Natural killer cell (primary cell): ENCODE results near the gene PEBP1. TPM values are rescaled to one million over a fixed set of nuclear protein-coding genes. Genes with fewer than 3 reads are reported as not detected.

Source experiments
- ATAC-seq, 3 donors: fragments of 150-1000 bp in 2 of 3; fragments of 200-7000 bp in 1 of 3; cut with Tn5 transposase; 1 replicate in 1 of 3; 2 replicates in 2 of 3; pipeline ENCODE4 v1.10.0; 2021; ENCODE audit warnings: mild to moderate bottlenecking in 2 of 3, moderate library complexity in 2 of 3
- DNase-seq, 2 donors: peaks; one replicate each; pipeline versions ENCODE4 v3.0.0 to v3.0.0-alpha.2; 2013 to 2021; ENCODE audit warnings: mixed read lengths in 1 of 2
- H3K27ac ChIP-seq: one replicate; pipeline ENCODE4 v1.5.1; 2013; ENCODE audit warnings: mild to moderate bottlenecking, low read length
- H3K27me3 ChIP-seq: one replicate; pipeline ENCODE4 v1.6.1; 2013; ENCODE audit warnings: low read length; ENCODE audit not compliant: control insufficient read depth, insufficient read depth
- H3K36me3 ChIP-seq: one replicate; pipeline ENCODE4 v1.6.1; 2013; ENCODE audit warnings: low read length; ENCODE audit not compliant: control insufficient read depth, insufficient read depth
- H3K4me1 ChIP-seq: one replicate; pipeline ENCODE4 v1.6.1; 2013; ENCODE audit warnings: low read length; ENCODE audit not compliant: control insufficient read depth, insufficient read depth
- H3K4me3 ChIP-seq: one replicate; pipeline ENCODE4 v1.5.1; 2013; ENCODE audit warnings: low read length
- H3K9me3 ChIP-seq: one replicate; pipeline ENCODE4 v1.6.1; 2013; ENCODE audit warnings: low read length; ENCODE audit not compliant: control insufficient read depth, insufficient read depth
- H3K27ac Mint-ChIP-seq, 2 donors: one replicate each; pipeline ENCODE4 v1.8.0; 2022; ENCODE audit warnings: mild to moderate bottlenecking in 2 of 2, mixed read lengths in 2 of 2, moderate library complexity in 1 of 2
- H3K27me3 Mint-ChIP-seq, 2 donors: one replicate each; pipeline ENCODE4 v1.8.0; 2022; ENCODE audit warnings: low read depth in 2 of 2, mixed read lengths in 2 of 2
- H3K36me3 Mint-ChIP-seq: one replicate; pipeline ENCODE4 v1.8.0; 2022; ENCODE audit warnings: mixed read lengths
- H3K4me1 Mint-ChIP-seq, 2 donors: one replicate each; pipeline ENCODE4 v1.8.0; 2022; ENCODE audit warnings: mixed read lengths in 2 of 2
- H3K4me3 Mint-ChIP-seq: one replicate; pipeline ENCODE4 v1.8.0; 2022; ENCODE audit warnings: mild to moderate bottlenecking, moderate library complexity, mixed read lengths
- H3K9me3 Mint-ChIP-seq, 2 donors: one replicate each; pipeline ENCODE4 v1.8.0; 2022; ENCODE audit warnings: mixed read lengths in 2 of 2
- CTCF ChIP-seq: fragments of 200-600 bp; IDR thresholded peaks from one replicate; pipeline ENCODE4 v1.8.0; 2022; ENCODE audit warnings: antibody characterized with exemption
- WGBS: methylation state at CpG from one replicate; pipeline ENCODE4 v1.1.7; 2013; ENCODE audit warnings: missing lambda C conversion rate; ENCODE audit not compliant: insufficient coverage; 5-methylcytosine and 5-hydroxymethylcytosine counted together
- intact Hi-C: fragments of 100-400 bp; cut with micrococcal nuclease; formaldehyde crosslinking; loops from one replicate; pipeline ENCODE4 v1.14.2; 2022
- total RNA-seq, 4 donors: library from RNA; stranded (reverse); fragments of 120-200 nt in 1 of 4; gene quantifications; one replicate each; pipeline versions ENCODE4 v1.2.3 to v1.2.4, GENCODE V29; 2013 to 2022

PEBP1 gene
- total RNA-seq, 3 donors from 2014 or later (not counting 1 experiment from before 2014, with no cell fraction given): 38.0 to 54.0 (median 41.4) TPM

- Histone ChIP-seq H3K4me3 (peak overlapping the region; percentile 47), H3K27me3 (no peaks in the 10 kb centered on the region), H3K4me1 (peaks cover 20% of the 10 kb centered on the region), H3K27ac (peak overlapping the region; percentile 32), H3K9me3 (no peaks in the 10 kb centered on the region), H3K36me3 (peaks cover 6% of the 10 kb centered on the region)
- TF ChIP-seq CTCF: no peak
- Mint-ChIP-seq H3K27ac (peak overlapping the region; percentile 48 to 77), H3K9me3 (no peaks in the 10 kb centered on the region), H3K36me3 (no peaks in the 10 kb centered on the region), H3K4me3 (peak overlapping the region; percentile 98), H3K27me3 (no peaks in the 10 kb centered on the region), H3K4me1 (peaks cover 6 to 19% of the 10 kb centered on the region in 2 donors)
- peak in 2 of 3 donors; percentile 5 to 14 for ATAC-seq
- intact Hi-C loops: loop anchor here (5.0 kb wide), 1 partner anchor 241 kb away; the partner anchor contains the start of gene SUDS3
- peak; percentile 23 to 44 for DNase-seq
- WGBS: under 1% methylated on average over 29 of the region's 29 CpGs
Measured at GRCh38 chr12:118136559-118137003, 657 bp downstream of the PEBP1 start.

- Histone ChIP-seq H3K9me3 (no peaks in the 10 kb centered on the region), H3K27ac (no peak overlapping the region), H3K36me3 (peaks cover 10% of the 10 kb centered on the region), H3K27me3 (no peaks in the 10 kb centered on the region), H3K4me1 (peaks cover 20% of the 10 kb centered on the region), H3K4me3 (no peak overlapping the region)
- WGBS: 89% methylated on average over 9 of the region's 10 CpGs
- peak overlapping the region; percentile 48 to 77 for H3K27ac Mint-ChIP-seq
- no peak for DNase-seq
- peaks cover 6 to 19% of the 10 kb centered on the region in 2 donors for H3K4me1 Mint-ChIP-seq
- intact Hi-C loops: loop anchor here (5.0 kb wide), 1 partner anchor 240 kb away; the partner anchor contains the start of gene SUDS3
- no peak for TF ChIP-seq CTCF
- no peaks in the 10 kb centered on the region for H3K9me3 Mint-ChIP-seq
- no peak for ATAC-seq
- peak overlapping the region; percentile 98 for H3K4me3 Mint-ChIP-seq
- H3K27me3 Mint-ChIP-seq: no peaks in the 10 kb centered on the region
- H3K36me3 Mint-ChIP-seq: no peaks in the 10 kb centered on the region
Measured at GRCh38 chr12:118137148-118137678, 1.3 kb downstream of the PEBP1 start.

DNA sequence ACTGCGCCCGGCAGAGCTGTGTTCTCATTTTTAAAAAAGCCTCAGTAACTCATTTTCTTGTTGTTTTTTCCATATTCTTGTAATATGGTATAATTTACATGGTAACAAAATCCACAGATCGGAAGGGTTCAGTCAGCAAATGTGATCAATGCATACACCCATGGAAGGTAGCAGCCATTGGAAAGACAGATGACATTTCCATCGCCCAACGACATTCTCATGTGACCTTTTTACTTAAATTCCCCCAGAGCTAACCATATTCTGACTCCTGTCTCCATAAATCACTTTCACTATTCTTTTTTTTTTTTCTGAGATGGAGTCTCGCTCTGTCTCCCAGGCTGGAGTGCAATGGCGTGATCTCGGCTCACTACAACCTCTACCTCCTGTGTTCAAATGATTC, 4.9 kb downstream of the PEBP1 start:
- H3K9me3 Mint-ChIP-seq: no peaks in the 10 kb centered on the region
- Histone ChIP-seq H3K27me3 (no peaks in the 10 kb centered on the region), H3K9me3 (no peaks in the 10 kb centered on the region), H3K4me1 (peaks cover 12% of the 10 kb centered on the region), H3K4me3 (no peak overlapping the region), H3K36me3 (peaks cover 21% of the 10 kb centered on the region), H3K27ac (no peak overlapping the region)
- intact Hi-C loops: no loop called here
- no peak overlapping the region for H3K27ac Mint-ChIP-seq
- H3K36me3 Mint-ChIP-seq: no peaks in the 10 kb centered on the region
- WGBS: 97% methylated on average over 8 of the region's 8 CpGs
- ATAC-seq (no peak), DNase-seq (no peak)
- H3K27me3 Mint-ChIP-seq: no peaks in the 10 kb centered on the region
- peaks cover 6 to 15% of the 10 kb centered on the region in 2 donors for H3K4me1 Mint-ChIP-seq
- H3K4me3 Mint-ChIP-seq: no peak overlapping the region
- no peak for TF ChIP-seq CTCF

- no peak overlapping the region for H3K4me3 Mint-ChIP-seq
- DNase-seq (no peak), ATAC-seq (no peak)
- intact Hi-C loops: no loop called here
- Histone ChIP-seq H3K4me3 (no peak overlapping the region), H3K36me3 (peaks cover 24% of the 10 kb centered on the region), H3K27ac (no peak overlapping the region), H3K9me3 (no peaks in the 10 kb centered on the region), H3K4me1 (no peaks in the 10 kb centered on the region), H3K27me3 (no peaks in the 10 kb centered on the region)
- H3K27ac Mint-ChIP-seq: peak overlapping the region in 1 of 2 donors; percentile 54
- H3K9me3 Mint-ChIP-seq: no peaks in the 10 kb centered on the region
- no peaks in the 10 kb centered on the region for H3K27me3 Mint-ChIP-seq
- H3K36me3 Mint-ChIP-seq: peaks cover 6% of the 10 kb centered on the region
- no peak for TF ChIP-seq CTCF
- no peaks in the 10 kb centered on the region for H3K4me1 Mint-ChIP-seq
- WGBS: 97% methylated on average over 13 of the region's 13 CpGs
Measured at GRCh38 chr12:118144499-118144898, 8.6 kb downstream of the PEBP1 start.
